NT2/D1 (cell line): ENCODE results near the gene CYP26B1.

Experiments
- SUZ12 ChIP-seq: IDR thresholded peaks from 2 replicates; pipeline ENCODE4 v1.6.1; 2011; ENCODE audit not compliant: insufficient read length, insufficient read depth; ENCODE audit errors: extremely low read depth
- YY1 ChIP-seq: IDR thresholded peaks from 2 replicates; pipeline ENCODE4 v1.6.1; 2011; ENCODE audit not compliant: insufficient read length, insufficient read depth
- ZNF274 ChIP-seq: IDR thresholded peaks from 2 replicates; pipeline ENCODE4 v1.6.1; 2011; ENCODE audit warnings: mild to moderate bottlenecking, low read depth, low read length

GRCh38 chr2:72165792-72166191 is 18.1 kb upstream of the CYP26B1 start:
- TF ChIP-seq YY1 = no peak
- TF ChIP-seq ZNF274 = no peak
- TF ChIP-seq SUZ12 = no peak
